Thymus (tissue), 11 donors: ENCODE measurements around the gene CMIP. TPM values are rescaled to one million over a fixed set of nuclear protein-coding genes. Genes with fewer than 3 reads are reported as not detected.

Experiments used
- DNase-seq, 9 donors: peaks; one replicate each; pipeline ENCODE4 v3.0.0-alpha.2; 2013; ENCODE audit warnings: low spot score in 9 of 9, low read depth in 6 of 9, missing footprints in 1 of 9
- H3K27ac ChIP-seq, 2 donors: one replicate each; pipeline ENCODE4 v1.5.1; 2013; ENCODE audit warnings: control low read depth in 1 of 2, low read depth in 1 of 2, low read length in 1 of 2, mild to moderate bottlenecking in 1 of 2, moderate library complexity in 1 of 2
- H3K27me3 ChIP-seq, 2 donors: one replicate each; pipeline ENCODE4 v1.5.1; 2013; ENCODE audit warnings: low read length in 1 of 2; ENCODE audit not compliant: control insufficient read depth in 2 of 2, insufficient read depth in 1 of 2
- H3K36me3 ChIP-seq, 2 donors: one replicate each; pipeline ENCODE4 v1.5.1; 2013; ENCODE audit warnings: low read length in 1 of 2, mild to moderate bottlenecking in 1 of 2, moderate library complexity in 1 of 2; ENCODE audit not compliant: control insufficient read depth in 2 of 2, insufficient read depth in 2 of 2
- H3K4me1 ChIP-seq, 2 donors: one replicate each; pipeline ENCODE4 v1.5.1; 2013; ENCODE audit warnings: low read length in 2 of 2; ENCODE audit not compliant: control insufficient read depth in 2 of 2, insufficient read depth in 2 of 2
- H3K4me3 ChIP-seq, 2 donors: one replicate each; pipeline ENCODE4 v1.5.1; 2013; ENCODE audit warnings: low read length in 2 of 2, control low read depth in 1 of 2, mild to moderate bottlenecking in 1 of 2
- H3K9me3 ChIP-seq, 2 donors: one replicate each; pipeline ENCODE4 v1.5.1; 2013; ENCODE audit warnings: low read length in 1 of 2, mild to moderate bottlenecking in 1 of 2; ENCODE audit not compliant: control insufficient read depth in 2 of 2, insufficient read depth in 1 of 2
- WGBS: extraction: QIAGEN DNeasy Blood & Tissue Kit; methylation state at CpG from one replicate; pipeline ENCODE4 v1.1.7; 2013; 5-methylcytosine and 5-hydroxymethylcytosine counted together
- polyA plus RNA-seq: library from polyadenylated mRNA; stranded (reverse); fragments of 200-250 nt; gene quantifications from one replicate; pipeline ENCODE4 v1.2.3, GENCODE V29; 2013
- total RNA-seq: library from RNA; stranded (reverse); fragments of 120-200 nt; gene quantifications from one replicate; pipeline ENCODE4 v1.2.4, GENCODE V29; 2013
- donor health status: healthy.

Gene CMIP
- total and polyA plus RNA-seq, 2 donors: 5.2 to 19.4 TPM

DNA sequence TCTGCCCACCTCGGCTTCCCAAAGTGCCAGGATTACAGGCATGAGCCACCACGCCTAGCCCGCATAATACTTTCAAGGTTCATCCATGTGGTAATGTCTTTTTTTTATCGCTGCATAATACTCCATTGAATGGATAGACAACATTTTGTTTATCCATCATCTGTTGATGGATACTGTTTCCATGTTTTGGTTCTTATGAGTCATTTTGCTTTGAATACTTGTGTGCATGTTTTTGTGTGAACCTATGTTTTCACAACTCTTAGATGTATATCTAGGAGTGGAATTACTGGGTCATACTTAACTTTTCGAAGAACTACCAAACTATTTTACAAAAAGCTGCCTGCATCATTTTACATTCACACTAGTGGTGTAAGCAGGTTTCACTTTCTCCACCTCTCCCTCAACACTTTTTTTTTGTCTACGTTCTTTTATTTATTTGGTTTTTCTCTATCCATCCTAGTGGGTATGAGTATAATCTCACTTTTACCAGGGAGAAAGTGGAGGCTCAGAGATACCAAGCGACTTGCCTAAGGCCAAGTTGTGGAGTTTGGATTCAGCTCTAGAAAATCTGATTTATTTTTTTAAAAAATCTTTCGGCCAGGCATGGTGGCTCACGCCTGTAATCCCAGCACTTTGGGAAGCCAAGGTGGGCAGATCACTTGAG, 151.2 kb downstream of the CMIP start:
- no peak for DNase-seq
- H3K36me3 ChIP-seq: no peaks in the 10 kb centered on the region
- H3K27ac ChIP-seq: no peak overlapping the region
- H3K27me3 ChIP-seq: no peaks in the 10 kb centered on the region
- H3K9me3 ChIP-seq: no peaks in the 10 kb centered on the region
- H3K4me3 ChIP-seq: no peak overlapping the region
- peaks cover 10 to 13% of the 10 kb centered on the region in 2 donors for H3K4me1 ChIP-seq
- WGBS: 98% methylated on average over 9 of the region's 9 CpGs

- no peak for DNase-seq
- Histone ChIP-seq H3K9me3 (no peaks in the 10 kb centered on the region), H3K4me1 (peaks cover 0 to 4% of the 10 kb centered on the region in 2 donors), H3K27ac (no peak overlapping the region), H3K27me3 (no peaks in the 10 kb centered on the region), H3K4me3 (no peak overlapping the region), H3K36me3 (no peaks in the 10 kb centered on the region)
- 98% methylated on average over 5 of the region's 5 CpGs for WGBS
Measured at GRCh38 chr16:81597079-81597658, 152.6 kb downstream of the CMIP start.

DNA sequence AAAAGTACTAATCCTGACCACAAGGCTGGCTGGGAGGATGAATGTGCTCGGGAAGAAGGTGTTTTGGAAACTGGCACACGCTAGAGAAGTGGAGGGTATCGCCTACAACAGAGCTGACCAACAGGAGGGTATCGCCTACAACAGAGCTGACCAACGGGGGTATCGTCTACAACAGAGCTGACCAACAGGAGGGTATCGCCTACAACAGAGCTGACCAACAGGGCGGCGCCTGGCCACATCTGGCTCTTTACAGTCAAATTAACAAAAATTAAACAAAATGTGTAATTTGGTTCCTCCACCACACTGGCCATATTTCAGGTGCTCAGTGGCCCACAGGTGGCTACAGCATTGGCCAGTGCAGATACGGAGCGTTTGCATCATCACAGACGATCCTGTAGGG, 153.5 kb downstream of the CMIP start:
- Histone ChIP-seq H3K36me3 (no peaks in the 10 kb centered on the region), H3K27me3 (no peaks in the 10 kb centered on the region), H3K27ac (no peak overlapping the region), H3K4me3 (no peak overlapping the region), H3K9me3 (no peaks in the 10 kb centered on the region), H3K4me1 (peaks cover 0 to 4% of the 10 kb centered on the region in 2 donors)
- 95% methylated on average over 12 of the region's 12 CpGs for WGBS
- DNase-seq: no peak

- no peaks in the 10 kb centered on the region for H3K9me3 ChIP-seq
- peaks cover 0 to 4% of the 10 kb centered on the region in 2 donors for H3K4me1 ChIP-seq
- DNase-seq: no peak
- no peaks in the 10 kb centered on the region for H3K36me3 ChIP-seq
- H3K27me3 ChIP-seq: no peaks in the 10 kb centered on the region
- 86% methylated on average over 11 of the region's 11 CpGs for WGBS
- H3K27ac ChIP-seq: no peak overlapping the region
- H3K4me3 ChIP-seq: no peak overlapping the region
Measured at GRCh38 chr16:81599034-81599744, 154.6 kb downstream of the CMIP start.

GRCh38 chr16:81600275-81600674, 155.7 kb downstream of the CMIP start:
- Histone ChIP-seq H3K9me3 (no peaks in the 10 kb centered on the region), H3K36me3 (no peaks in the 10 kb centered on the region), H3K4me3 (no peak overlapping the region), H3K27ac (no peak overlapping the region), H3K4me1 (peaks cover 0 to 4% of the 10 kb centered on the region in 2 donors), H3K27me3 (no peaks in the 10 kb centered on the region)
- no peak for DNase-seq
- WGBS: 92% methylated on average over 5 of the region's 5 CpGs

DNA sequence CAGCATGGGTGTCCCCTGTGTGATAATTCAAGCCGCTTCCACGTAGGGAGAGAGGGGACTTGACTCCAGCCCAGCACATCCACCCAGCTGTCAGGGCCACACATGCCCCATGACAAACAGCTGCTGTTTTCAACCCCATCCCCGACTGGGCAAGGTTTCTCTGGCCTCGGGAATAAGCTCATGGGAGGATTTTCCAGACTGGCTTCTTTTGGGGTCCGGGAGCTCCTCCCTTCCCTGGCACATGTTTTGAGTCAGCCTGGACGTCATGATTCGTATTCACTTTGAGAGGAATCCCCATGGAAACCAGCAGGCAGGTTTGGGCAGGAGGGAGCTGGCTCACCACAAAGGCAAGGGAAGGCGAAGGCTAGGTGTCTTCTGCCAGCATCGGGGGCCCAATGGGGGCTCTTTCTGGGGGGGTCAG, 156.4 kb downstream of the CMIP start:
- no peaks in the 10 kb centered on the region for H3K36me3 ChIP-seq
- no peaks in the 10 kb centered on the region for H3K27me3 ChIP-seq
- peaks cover 0 to 4% of the 10 kb centered on the region in 2 donors for H3K4me1 ChIP-seq
- no peaks in the 10 kb centered on the region for H3K9me3 ChIP-seq
- WGBS: 91% methylated on average over 9 of the region's 9 CpGs
- no peak overlapping the region for H3K4me3 ChIP-seq
- H3K27ac ChIP-seq: peak overlapping the region in 1 of 2 donors; percentile 54
- DNase-seq: no peak

GRCh38 chr16:81601601-81602255, 157.1 kb downstream of the CMIP start:
- no peak for DNase-seq
- Histone ChIP-seq H3K4me3 (no peak overlapping the region), H3K27me3 (no peaks in the 10 kb centered on the region), H3K27ac (no peak overlapping the region), H3K9me3 (no peaks in the 10 kb centered on the region), H3K4me1 (peaks cover 0 to 4% of the 10 kb centered on the region in 2 donors), H3K36me3 (no peaks in the 10 kb centered on the region)
- 97% methylated on average over 16 of the region's 16 CpGs for WGBS

DNA sequence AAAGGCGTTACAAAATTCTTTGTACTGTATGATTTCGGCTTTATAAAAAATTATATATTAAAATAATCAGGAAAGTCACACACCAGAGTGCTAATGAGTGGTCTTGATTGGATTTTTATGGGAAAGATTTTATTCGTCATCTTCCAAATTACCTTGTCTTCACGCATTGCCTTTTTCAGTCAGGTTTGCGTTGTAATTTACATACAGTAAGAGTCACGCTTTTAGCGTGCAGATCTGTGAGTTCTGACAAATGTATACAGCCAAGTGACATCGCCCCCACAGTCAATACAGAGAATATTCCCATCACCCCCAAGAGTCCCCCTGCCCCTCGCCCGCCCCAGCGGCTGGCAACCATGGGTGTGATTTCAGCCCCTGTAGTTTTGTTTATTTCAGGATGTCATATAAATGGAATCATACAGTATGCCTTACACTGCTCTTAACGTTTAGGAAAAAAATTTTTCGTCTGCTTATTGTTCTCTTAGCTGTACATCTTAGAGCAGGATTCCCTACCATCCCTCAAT, 157.7 kb downstream of the CMIP start:
- Histone ChIP-seq H3K9me3 (no peaks in the 10 kb centered on the region), H3K36me3 (peaks cover under 1 to 2% of the 10 kb centered on the region in 2 donors), H3K27ac (no peak overlapping the region), H3K4me3 (no peak overlapping the region), H3K4me1 (peaks cover 0 to 4% of the 10 kb centered on the region in 2 donors), H3K27me3 (no peaks in the 10 kb centered on the region)
- DNase-seq: no peak
- 97% methylated on average over 13 of the region's 13 CpGs for WGBS
